GM18909 (cell line): ENCODE data around the gene CLDND1.
A peak's percentile ranks its signal among the peaks of the same experiment; 100 is the strongest.

Experiments used
- ATAC-seq: cut with Tn5 transposase; IDR thresholded peaks from one replicate; pipeline ENCODE4 v1.9.1; 2021; ENCODE audit warnings: mild to moderate bottlenecking; ENCODE audit not compliant: unreplicated experiment, poor library complexity

Gene CLDND1

DNA sequence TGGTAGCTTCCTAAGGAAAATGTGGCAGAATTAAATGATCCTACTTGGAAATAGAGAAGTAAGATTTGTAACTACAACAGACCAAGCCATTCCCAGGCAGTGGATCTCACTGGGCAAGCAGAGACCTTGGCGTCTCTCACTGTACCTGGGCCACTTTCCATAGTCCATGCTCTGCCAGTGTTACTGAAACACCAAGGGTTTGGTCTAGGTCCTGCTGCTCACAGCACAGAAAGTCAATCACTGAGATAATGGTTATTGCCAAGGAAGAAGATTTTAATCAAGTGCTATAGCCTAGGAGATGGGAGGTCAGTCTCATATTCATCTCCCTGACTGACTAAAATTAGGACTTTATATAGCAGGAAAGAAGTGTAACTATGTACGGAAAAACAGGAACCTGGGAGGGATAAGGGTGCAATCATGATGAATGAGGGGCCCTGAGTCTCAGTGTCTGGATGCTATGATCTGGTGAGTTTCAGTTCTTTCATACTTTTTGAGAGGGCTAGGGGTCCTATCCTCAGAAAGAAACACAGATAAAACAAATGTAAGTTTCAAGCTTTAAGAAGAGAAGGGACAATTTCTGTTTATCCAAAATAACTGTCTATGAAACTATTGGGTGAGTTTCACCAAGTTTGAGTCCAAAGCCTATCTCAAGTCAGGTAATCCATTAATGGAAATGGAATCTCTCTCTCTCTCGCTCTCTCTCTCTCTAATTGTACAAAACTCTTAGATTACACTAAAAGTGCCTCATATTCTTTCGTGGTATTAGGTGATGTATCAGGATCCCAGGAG lies 29.7 kb upstream of the CLDND1 start:
- no peak for ATAC-seq

DNA sequence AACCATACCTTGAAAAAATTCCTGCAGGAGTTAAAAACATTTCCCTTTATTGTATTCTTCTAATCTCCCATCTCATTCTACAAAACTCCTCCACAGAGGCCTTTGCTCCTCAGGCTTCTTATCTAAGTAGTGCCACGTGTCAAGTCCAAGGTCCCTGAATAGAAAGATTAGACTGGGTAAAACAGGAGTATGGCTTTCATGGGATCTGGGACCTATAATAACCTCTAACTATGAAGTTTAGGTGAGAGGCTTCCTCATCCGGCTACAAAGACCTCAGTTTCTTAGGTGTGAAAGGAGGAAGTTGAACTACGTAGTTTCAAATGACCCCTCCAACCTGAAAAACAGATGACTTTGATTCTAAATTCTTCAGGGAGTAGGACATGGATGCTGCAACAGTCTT lies 29.1 kb upstream of the CLDND1 start:
- ATAC-seq, result no peak

GRCh38 chr3:98551236-98551635 lies 28.5 kb upstream of the CLDND1 start:
- no peak for ATAC-seq

DNA sequence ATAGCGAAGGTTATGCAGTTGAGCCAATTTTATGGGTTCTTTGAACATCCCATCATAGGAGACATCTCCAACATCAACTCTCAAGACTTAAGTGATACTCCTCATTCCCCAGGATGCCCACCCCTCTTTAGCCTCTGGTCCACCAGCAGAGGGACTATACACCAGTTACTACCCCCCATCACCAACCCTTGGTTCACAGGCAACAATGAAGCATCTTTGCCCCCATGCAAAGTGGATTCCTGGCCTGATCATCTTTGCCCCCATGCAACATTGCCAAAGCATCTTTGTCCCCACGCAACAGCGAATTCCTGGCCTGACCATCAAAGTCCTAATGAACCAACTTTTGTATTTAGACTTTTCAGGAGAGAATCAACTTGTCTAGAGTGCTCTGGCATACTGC lies 28.1 kb upstream of the CLDND1 start:
- no peak for ATAC-seq

DNA sequence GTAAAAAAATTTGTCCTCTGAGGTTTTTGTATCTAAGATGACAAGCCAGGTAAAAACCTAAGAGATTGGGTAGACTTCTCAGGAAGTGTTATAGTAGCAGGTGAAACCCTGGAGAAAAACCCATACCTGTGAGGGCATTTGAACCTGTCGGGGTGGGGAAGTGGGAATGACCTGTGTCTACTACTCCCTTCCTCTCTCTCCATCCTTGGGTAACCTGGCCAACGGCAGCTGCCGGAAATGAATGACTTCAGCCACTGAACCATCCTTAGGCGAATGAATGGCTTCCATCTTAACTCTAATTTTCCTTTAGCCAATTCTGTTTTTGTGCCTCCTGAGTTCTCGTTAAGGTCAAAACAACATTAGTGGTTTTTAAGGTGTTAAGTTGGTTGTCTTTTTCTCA lies 25.8 kb upstream of the CLDND1 start:
- no peak for ATAC-seq

GRCh38 chr3:98545940-98546339 lies 23.2 kb upstream of the CLDND1 start:
- ATAC-seq, result peak; percentile 59

DNA sequence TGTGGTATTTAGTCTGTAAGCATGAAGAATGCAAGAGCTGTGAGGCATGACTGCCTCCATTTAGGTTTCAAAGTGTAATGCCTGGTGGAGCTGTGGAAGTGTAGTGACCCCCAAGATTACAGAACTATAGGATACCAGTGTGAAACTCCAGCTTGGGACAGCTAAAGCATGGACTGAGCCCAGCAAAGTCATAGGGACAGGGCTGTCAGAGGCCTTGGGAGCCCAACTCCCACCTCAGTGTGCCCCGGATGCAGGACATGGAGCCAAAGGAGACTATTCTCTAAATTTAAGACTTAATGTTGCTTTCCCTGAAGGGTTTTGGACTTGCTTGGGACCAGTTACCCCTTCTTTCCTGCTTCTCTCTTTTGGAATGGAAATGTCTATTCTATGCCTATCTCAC lies 19.9 kb upstream of the CLDND1 start:
- ATAC-seq, result no peak

- ATAC-seq, result no peak
Observed at GRCh38 chr3:98541695-98542094, 19.0 kb upstream of the CLDND1 start.

DNA sequence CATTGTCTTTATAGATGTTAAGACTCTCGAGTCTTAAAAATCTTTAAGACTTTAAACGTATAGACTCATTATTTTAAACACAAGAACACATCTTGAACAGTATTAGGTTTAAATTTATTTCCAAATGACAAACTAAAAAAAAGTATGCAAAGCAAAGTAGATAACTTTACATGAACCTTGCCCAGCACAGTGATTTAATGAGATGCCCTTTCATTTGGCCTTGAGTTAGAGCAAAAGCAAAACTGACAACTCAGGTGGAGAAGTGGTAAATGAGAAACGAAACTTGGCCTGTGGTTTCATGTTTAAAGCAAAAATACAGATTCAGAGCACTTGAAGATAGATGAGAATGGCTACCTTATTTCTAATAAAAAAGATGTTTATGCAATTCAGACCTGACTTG lies 17.6 kb upstream of the CLDND1 start:
- ATAC-seq, result peak; percentile 43

DNA sequence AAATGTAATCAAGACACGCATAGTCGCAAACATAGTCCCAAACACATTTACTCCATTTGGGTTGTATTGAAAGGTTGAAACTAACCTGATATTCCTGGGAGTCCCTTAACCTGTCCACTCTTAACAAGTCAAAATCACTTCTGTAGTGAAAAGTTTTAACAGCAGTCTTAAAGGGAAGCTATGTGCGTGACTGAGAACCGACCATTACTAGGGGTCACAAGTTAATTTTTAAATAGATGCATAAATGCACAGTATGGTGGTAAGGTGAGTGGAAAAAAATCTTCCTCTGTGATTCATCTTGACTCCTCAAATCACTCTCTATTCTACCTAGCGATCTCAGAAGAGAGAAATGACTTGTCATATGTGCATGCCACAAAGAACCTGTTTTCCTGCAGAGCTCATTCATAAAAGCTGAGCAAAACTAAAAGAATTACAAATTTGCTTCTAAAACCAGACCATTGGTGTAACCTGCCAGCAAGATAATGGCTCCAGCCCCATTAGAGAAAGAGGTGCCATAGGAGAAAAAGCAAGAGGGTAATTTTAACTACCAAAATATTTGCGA lies 13.8 kb upstream of the CLDND1 start:
- ATAC-seq, result peak; percentile 74

- ATAC-seq, result no peak
Observed at GRCh38 chr3:98534734-98535133, 12.0 kb upstream of the CLDND1 start.

- ATAC-seq, result no peak
Observed at GRCh38 chr3:98534168-98534567, 11.5 kb upstream of the CLDND1 start.

DNA sequence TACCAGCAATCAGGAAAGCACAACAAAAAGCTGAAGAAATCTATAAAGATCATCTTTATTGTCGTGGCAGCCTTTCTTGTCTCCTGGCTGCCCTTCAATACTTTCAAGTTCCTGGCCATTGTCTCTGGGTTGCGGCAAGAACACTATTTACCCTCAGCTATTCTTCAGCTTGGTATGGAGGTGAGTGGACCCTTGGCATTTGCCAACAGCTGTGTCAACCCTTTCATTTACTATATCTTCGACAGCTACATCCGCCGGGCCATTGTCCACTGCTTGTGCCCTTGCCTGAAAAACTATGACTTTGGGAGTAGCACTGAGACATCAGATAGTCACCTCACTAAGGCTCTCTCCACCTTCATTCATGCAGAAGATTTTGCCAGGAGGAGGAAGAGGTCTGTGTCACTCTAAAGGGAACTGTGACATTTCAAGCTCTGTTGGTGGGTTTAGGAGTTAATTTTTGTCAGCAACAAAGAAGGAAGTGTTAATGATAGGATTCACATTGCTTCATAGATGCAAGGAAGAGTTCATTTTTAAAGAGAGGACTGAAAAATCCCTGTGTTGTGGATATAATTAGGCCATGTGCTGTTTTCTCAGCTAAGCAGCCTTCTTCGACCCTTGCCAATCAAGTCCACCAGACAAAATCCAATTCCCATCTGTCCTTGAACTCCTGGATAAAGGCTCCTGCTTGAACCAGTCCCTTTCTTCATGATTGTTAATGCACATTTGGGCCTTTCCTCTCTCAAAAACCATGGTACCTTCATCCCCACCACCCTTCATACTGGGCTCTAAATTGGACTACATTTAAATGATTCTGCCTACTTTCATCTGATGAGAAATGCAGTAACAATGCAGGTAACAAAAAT lies 10.2 kb upstream of the CLDND1 start:
- ATAC-seq, result no peak

DNA sequence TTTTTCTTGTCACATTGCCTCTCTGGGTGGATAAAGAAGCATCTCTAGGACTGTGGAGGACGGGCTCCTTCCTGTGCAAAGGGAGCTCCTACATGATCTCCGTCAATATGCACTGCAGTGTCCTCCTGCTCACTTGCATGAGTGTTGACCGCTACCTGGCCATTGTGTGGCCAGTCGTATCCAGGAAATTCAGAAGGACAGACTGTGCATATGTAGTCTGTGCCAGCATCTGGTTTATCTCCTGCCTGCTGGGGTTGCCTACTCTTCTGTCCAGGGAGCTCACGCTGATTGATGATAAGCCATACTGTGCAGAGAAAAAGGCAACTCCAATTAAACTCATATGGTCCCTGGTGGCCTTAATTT lies 9.6 kb upstream of the CLDND1 start:
- no peak for ATAC-seq

DNA sequence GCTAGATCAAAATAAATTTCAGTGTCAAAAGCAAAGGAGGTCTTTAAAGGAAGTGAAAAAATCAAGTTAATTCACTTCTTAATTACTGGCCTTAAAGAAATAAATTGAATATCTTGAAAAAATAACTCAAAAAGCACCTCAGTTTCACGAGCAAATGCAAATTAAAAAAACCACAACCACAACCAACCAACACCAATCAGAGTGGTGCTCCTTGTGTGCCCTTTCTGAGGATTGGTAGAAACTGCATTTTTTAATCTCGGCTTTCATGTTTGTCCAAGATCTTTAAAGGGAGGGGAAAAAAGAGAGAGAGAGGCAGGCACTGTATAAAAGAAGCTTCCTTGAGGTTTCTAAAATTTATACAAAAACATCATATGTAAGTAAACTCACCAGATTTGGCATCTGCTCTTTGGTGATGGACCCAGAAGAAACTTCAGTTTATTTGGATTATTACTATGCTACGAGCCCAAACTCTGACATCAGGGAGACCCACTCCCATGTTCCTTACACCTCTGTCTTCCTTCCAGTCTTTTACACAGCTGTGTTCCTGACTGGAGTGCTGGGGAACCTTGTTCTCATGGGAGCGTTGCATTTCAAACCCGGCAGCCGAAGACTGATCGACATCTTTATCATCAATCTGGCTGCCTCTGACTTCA lies 9.0 kb upstream of the CLDND1 start, which contains the start of gene GPR15:
GPR15 (plus strand) TSS at position 357 of the 653 bp plus-strand sequence; CDS start at position 413, 56 bp downstream.
- peak; percentile 38 for ATAC-seq

GRCh38 chr3:98530676-98531075 lies 8.0 kb upstream of the CLDND1 start:
- peak; percentile 26 for ATAC-seq

GRCh38 chr3:98529856-98530459 lies 7.3 kb upstream of the CLDND1 start:
- ATAC-seq, result no peak

- no peak for ATAC-seq
Observed at GRCh38 chr3:98528474-98529346, 6.0 kb upstream of the CLDND1 start.

- ATAC-seq, result no peak
Observed at GRCh38 chr3:98525494-98525893, 2.8 kb upstream of the CLDND1 start.
